MCF 10A (cell line): Measurements from ENCODE around the gene ZNF470. TPM values are rescaled to one million over a fixed set of nuclear protein-coding genes. Genes with fewer than 3 reads are reported as not detected.

Experiments
- BruUV-seq: library from RNA; stranded (reverse); fragments of 400-500 nt; replicated peaks from 2 replicates; lab custom pipeline; 2021; lab: Mats Ljungman, UMichigan
- CTCF ChIA-PET: fragments of 300-600 bp; sonication (Branson Sonifier 250); formaldehyde crosslinking; extraction: SDS; loops from one replicate; lab custom pipeline; 2021; ENCODE audit warnings: antibody characterized with exemption, inconsistent platforms; lab: Yijun Ruan, JAX
- POLR2A ChIA-PET: fragments of 300-600, 350-650 bp; sonication (Branson Sonifier 250); formaldehyde crosslinking; extraction: SDS; loops from one replicate; lab custom pipeline; 2020; ENCODE audit warnings: antibody characterized with exemption, inconsistent platforms; lab: Yijun Ruan, JAX
- DNase-seq: peaks from one replicate; pipeline ENCODE4 v3.0.0-alpha.2; 2018; ENCODE audit not compliant: unreplicated experiment
- H3K27ac Mint-ChIP-seq: one replicate; pipeline ENCODE4 v1.8.0; 2022; ENCODE audit warnings: mild to moderate bottlenecking, low read depth, mixed read lengths; ENCODE audit not compliant: unreplicated experiment
- H3K27me3 Mint-ChIP-seq: one replicate; pipeline ENCODE4 v1.8.0; 2022; ENCODE audit warnings: mixed read lengths; ENCODE audit not compliant: insufficient read depth, unreplicated experiment
- H3K36me3 Mint-ChIP-seq: one replicate; pipeline ENCODE4 v1.8.0; 2022; ENCODE audit warnings: mild to moderate bottlenecking, moderate library complexity, mixed read lengths; ENCODE audit not compliant: insufficient read depth, unreplicated experiment
- H3K4me1 Mint-ChIP-seq: one replicate; pipeline ENCODE4 v1.8.0; 2022; ENCODE audit warnings: mixed read lengths; ENCODE audit not compliant: insufficient read depth, unreplicated experiment
- H3K4me3 Mint-ChIP-seq: one replicate; pipeline ENCODE4 v1.8.0; 2022; ENCODE audit warnings: mild to moderate bottlenecking, moderate library complexity, mixed read lengths; ENCODE audit not compliant: unreplicated experiment
- H3K9me3 Mint-ChIP-seq: one replicate; pipeline ENCODE4 v1.8.0; 2022; ENCODE audit warnings: mixed read lengths; ENCODE audit not compliant: unreplicated experiment
- intact Hi-C: fragments of 100-400 bp; cut with micrococcal nuclease; formaldehyde crosslinking; loops from 2 replicates; pipeline ENCODE4 v1.14.1; 2022
- total RNA-seq: library from RNA; stranded (reverse); gene quantifications from 2 replicates; pipeline ENCODE4 v1.2.3, GENCODE V29; 2022
- TF ChIP-seq, protein P1 (sequence below): fragments of 200-600 bp; IDR thresholded peaks from one replicate; pipeline ENCODE4 v1.8.0; 2022; ENCODE audit warnings: antibody characterized with exemption, mild to moderate bottlenecking; ENCODE audit not compliant: unreplicated experiment

Gene ZNF470
- total RNA-seq, 1 experiment from 2014 or later = not detected

DNA sequence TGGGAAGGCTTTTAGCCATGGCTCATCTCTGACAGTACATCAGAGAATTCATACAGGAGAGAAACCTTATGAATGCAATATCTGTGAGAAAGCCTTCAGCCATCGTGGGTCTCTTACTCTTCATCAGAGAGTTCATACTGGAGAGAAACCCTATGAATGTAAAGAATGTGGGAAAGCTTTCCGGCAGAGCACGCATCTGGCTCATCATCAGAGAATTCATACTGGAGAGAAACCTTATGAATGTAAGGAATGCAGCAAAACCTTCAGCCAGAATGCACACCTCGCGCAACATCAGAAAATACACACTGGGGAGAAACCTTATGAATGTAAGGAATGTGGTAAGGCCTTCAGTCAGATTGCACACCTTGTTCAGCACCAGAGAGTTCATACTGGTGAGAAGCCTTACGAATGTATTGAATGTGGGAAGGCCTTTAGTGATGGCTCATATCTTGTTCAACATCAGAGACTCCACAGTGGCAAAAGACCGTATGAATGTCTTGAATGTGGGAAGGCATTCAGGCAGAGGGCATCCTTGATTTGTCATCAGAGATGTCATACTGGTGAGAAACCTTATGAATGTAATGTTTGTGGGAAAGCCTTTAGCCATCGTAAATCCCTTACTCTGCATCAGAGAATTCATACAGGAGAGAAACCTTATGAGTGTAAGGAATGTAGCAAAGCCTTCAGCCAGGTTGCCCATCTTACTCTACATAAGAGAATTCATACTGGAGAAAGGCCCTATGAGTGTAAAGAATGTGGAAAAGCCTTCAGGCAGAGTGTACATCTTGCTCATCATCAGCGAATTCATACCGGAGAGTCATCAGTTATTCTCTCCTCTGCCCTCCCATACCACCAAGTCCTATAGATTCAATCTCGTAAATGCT lies 10.7 kb downstream of the ZNF470 start:
- ChIA-PET CTCF (no interaction called here), POLR2A (no interaction called here)
- no peaks in the 10 kb centered on the region for H3K36me3 Mint-ChIP-seq
- H3K27me3 Mint-ChIP-seq = no peaks in the 10 kb centered on the region
- TF ChIP-seq, protein P1, sequence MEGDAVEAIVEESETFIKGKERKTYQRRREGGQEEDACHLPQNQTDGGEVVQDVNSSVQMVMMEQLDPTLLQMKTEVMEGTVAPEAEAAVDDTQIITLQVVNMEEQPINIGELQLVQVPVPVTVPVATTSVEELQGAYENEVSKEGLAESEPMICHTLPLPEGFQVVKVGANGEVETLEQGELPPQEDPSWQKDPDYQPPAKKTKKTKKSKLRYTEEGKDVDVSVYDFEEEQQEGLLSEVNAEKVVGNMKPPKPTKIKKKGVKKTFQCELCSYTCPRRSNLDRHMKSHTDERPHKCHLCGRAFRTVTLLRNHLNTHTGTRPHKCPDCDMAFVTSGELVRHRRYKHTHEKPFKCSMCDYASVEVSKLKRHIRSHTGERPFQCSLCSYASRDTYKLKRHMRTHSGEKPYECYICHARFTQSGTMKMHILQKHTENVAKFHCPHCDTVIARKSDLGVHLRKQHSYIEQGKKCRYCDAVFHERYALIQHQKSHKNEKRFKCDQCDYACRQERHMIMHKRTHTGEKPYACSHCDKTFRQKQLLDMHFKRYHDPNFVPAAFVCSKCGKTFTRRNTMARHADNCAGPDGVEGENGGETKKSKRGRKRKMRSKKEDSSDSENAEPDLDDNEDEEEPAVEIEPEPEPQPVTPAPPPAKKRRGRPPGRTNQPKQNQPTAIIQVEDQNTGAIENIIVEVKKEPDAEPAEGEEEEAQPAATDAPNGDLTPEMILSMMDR = no peak
- H3K4me1 Mint-ChIP-seq = no peaks in the 10 kb centered on the region
- intact Hi-C loops = no loop called here
- peaks cover 28% of the 10 kb centered on the region for H3K9me3 Mint-ChIP-seq
- no TSS peak for BruUV-seq
- no peak for DNase-seq
- H3K27ac Mint-ChIP-seq = no peak overlapping the region
- no peak overlapping the region for H3K4me3 Mint-ChIP-seq

DNA sequence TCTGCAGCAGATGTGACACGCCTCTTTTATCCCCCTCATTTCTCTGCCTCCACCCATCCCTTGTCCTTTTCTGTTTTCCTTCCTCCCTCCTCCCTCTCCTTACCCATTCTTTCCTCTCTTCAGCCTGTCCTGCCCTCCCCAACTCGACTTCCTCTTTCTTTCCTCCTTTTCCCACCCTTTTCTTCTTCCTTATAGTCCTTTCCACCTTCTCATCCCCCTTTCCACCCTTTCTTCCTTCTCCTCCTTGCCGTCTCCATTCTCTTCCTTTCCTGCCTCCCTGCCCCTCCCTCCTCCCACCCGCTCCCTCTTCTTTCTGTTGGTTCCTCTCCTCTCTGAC lies 27.1 kb downstream of the ZNF470 start:
- Mint-ChIP-seq H3K36me3 (no peaks in the 10 kb centered on the region), H3K27ac (peak overlapping the region; percentile 60), H3K27me3 (no peaks in the 10 kb centered on the region), H3K4me3 (peak overlapping the region; percentile 83), H3K4me1 (peaks cover 22% of the 10 kb centered on the region), H3K9me3 (no peaks in the 10 kb centered on the region)
- intact Hi-C loops = no loop called here
- no TSS peak for BruUV-seq
- ChIA-PET POLR2A (no interaction called here), CTCF (no interaction called here)
- TF ChIP-seq, protein P1 = no peak
- DNase-seq = no peak

DNA sequence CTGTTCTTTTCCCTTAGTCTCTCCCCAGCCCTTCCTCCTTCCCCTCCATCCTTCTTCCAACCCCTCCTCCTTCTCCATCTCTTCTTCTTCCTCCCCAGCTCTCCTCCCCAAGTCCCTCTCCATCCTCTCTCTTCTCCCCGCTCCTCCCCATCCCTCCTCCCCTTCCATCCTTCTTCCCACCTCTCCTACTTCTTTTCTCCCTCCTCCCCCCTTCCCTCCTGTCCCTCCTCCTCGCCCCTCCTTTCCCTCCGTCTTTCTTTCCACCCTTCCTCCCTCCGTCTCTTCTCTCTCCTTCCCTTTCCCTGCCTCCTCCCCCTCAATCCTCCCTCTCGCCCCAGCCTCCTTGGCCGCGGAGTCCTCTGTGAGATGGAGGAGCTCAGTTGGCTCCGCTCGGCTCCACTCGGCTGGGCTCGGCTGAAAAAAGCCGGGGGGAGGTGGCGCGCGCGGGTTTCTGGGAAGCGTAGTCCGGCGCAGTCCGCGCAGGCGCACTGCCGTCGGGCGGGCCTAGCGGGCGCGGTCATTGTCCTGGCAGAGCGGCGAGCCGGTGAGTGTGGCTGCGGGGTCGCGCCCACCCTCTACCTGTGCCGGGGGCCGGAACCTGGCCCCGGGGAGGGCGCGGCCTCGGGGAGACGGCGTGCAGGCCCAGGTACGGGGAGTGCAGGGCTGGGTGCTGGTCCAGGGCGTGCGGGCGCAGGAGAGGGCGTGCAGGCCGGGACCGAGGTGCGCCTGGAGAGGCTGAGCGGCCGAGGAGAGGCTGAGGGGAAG lies 27.7 kb downstream of the ZNF470 start, which contains the start of gene ZNF71:
Gene ZNF71, plus strand, starts transcription at position 520 of the 765 bp plus-strand sequence. CDS start 6,257 bp downstream, outside the sequence.
- POLR2A ChIA-PET = no interaction called here
- peaks cover 22% of the 10 kb centered on the region for H3K4me1 Mint-ChIP-seq
- H3K4me3 Mint-ChIP-seq = peak within 1 kb of the TSS; percentile 83
- peak; percentile 84 for DNase-seq
- intact Hi-C loops = no loop called here
- BruUV-seq = no TSS peak
- TF ChIP-seq, protein P1 = no peak
- no peaks in the 10 kb centered on the region for H3K36me3 Mint-ChIP-seq
- CTCF ChIA-PET = interaction anchor here (0.6 kb wide), 1 partner anchor 1683 kb away, joined by 4 read pairs; no protein-coding TSS in a partner anchor
- H3K9me3 Mint-ChIP-seq = no peaks in the 10 kb centered on the region
- no peaks in the 10 kb centered on the region for H3K27me3 Mint-ChIP-seq
- peak within 1 kb of the TSS; percentile 60 for H3K27ac Mint-ChIP-seq

DNA sequence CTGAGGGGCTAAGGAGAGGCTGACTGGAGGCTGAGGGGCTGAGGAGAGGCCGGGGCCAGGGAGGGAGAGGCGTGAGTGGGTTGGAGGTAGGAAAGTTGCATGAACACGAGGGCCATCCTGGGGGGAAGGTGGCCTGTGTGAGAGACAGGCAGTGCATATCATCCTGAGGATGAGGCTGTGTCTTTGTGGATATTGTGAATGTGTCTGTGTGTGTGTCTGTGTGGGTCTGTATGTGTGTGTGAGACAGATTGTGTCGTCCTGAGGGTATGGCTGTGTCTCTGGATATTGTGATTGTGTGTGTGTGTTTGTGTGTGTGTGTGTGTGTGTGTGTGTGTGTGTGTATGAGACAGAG lies 28.3 kb downstream of the ZNF470 start:
- TF ChIP-seq, protein P1 = no peak
- Mint-ChIP-seq H3K4me3 (peak overlapping the region; percentile 83), H3K27ac (peak overlapping the region; percentile 60), H3K36me3 (no peaks in the 10 kb centered on the region), H3K27me3 (no peaks in the 10 kb centered on the region), H3K4me1 (peaks cover 22% of the 10 kb centered on the region), H3K9me3 (no peaks in the 10 kb centered on the region)
- CTCF ChIA-PET = interaction anchor here (0.6 kb wide), 1 partner anchor 1683 kb away, joined by 4 read pairs; no protein-coding TSS in a partner anchor
- intact Hi-C loops = no loop called here
- no TSS peak for BruUV-seq
- DNase-seq = no peak
- POLR2A ChIA-PET = no interaction called here
